Measurements from ENCODE around the gene DBX2. TPM values are rescaled to one million over a fixed set of nuclear protein-coding genes. Genes with fewer than 3 reads are reported as not detected.
"Not testable (repeated sequence)": the region's sequence is repeated elsewhere in the genome, so short reads cannot be mapped to it uniquely, and the experiment has no call there.

DBX2 gene
- total and polyA plus RNA-seq, 2 experiments from 2014 or later, result 0.07 to 0.18 TPM

- TF ChIP-seq, protein P1, sequence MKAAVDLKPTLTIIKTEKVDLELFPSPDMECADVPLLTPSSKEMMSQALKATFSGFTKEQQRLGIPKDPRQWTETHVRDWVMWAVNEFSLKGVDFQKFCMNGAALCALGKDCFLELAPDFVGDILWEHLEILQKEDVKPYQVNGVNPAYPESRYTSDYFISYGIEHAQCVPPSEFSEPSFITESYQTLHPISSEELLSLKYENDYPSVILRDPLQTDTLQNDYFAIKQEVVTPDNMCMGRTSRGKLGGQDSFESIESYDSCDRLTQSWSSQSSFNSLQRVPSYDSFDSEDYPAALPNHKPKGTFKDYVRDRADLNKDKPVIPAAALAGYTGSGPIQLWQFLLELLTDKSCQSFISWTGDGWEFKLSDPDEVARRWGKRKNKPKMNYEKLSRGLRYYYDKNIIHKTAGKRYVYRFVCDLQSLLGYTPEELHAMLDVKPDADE (IDR thresholded peaks at IDR 0.05), result no peak
- TF ChIP-seq POLR2AphosphoS5 (IDR thresholded peaks at IDR 0.05; ENCODE audit: low read depth), result no peak
Measured at GRCh38 chr12:44993161-44993560, 57.7 kb downstream of the DBX2 start (continued).

GRCh38 chr12:44984863-44985262, 66.0 kb downstream of the DBX2 start:
- H3K36me3 Mint-ChIP-seq (ENCODE audit: low read depth); H3K27me3 Mint-ChIP-seq (ENCODE audit: insufficient read depth, low read depth, poor library complexity); H2AFZ ChIP-seq; H3K9me3 Mint-ChIP-seq; H3K27ac Mint-ChIP-seq; H3K36me3 ChIP-seq (ENCODE audit: insufficient read depth); H3K27me3 ChIP-seq (ENCODE audit: insufficient read depth); H3K4me3 Mint-ChIP-seq; ATAC-seq; H3K4me2 ChIP-seq; H3F3A ChIP-seq (replicated peaks; ENCODE audit: low read depth); H3K4me3 ChIP-seq; H3K4me1 Mint-ChIP-seq; H4K20me1 ChIP-seq (replicated peaks; ENCODE audit: insufficient read depth); DNase-seq (ENCODE audit: low spot score); H3K9me2 ChIP-seq (ENCODE audit: insufficient read depth); H3K27ac ChIP-seq (ENCODE audit: low read depth); H3K79me2 ChIP-seq (replicated peaks; ENCODE audit: insufficient read depth); H3K4me1 ChIP-seq (ENCODE audit: insufficient read depth): not testable (repeated sequence)

- Histone ChIP-seq H3K27ac (ENCODE audit: low read depth) (no peak overlapping the region), H3F3A (replicated peaks; ENCODE audit: low read depth) (no peaks in the 10 kb centered on the region), H3K4me1 (ENCODE audit: insufficient read depth) (no peaks in the 10 kb centered on the region), H3K27me3 (ENCODE audit: insufficient read depth) (no peaks in the 10 kb centered on the region), H3K36me3 (ENCODE audit: insufficient read depth) (no peaks in the 10 kb centered on the region), H3K79me2 (replicated peaks; ENCODE audit: insufficient read depth) (no peaks in the 10 kb centered on the region), H2AFZ (no peak overlapping the region), H4K20me1 (replicated peaks; ENCODE audit: insufficient read depth) (no peaks in the 10 kb centered on the region), H3K4me2 (no peak overlapping the region), H3K9me2 (ENCODE audit: insufficient read depth) (no peaks in the 10 kb centered on the region), H3K4me3 (no peak overlapping the region)
- ATAC-seq, result no peak
- DNase-seq (ENCODE audit: low spot score), result no peak
- no peaks in the 10 kb centered on the region for H3K36me3 Mint-ChIP-seq (ENCODE audit: low read depth)
- H3K27me3 Mint-ChIP-seq (ENCODE audit: insufficient read depth, low read depth, poor library complexity), result no peaks in the 10 kb centered on the region
- H3K4me1 Mint-ChIP-seq, result no peaks in the 10 kb centered on the region
- H3K9me3 Mint-ChIP-seq, result no peaks in the 10 kb centered on the region
- no peak overlapping the region for H3K4me3 Mint-ChIP-seq
- no peak overlapping the region for H3K27ac Mint-ChIP-seq
- TF ChIP-seq, protein P1 (IDR thresholded peaks at IDR 0.05), result no peak
- TF ChIP-seq, protein P2, sequence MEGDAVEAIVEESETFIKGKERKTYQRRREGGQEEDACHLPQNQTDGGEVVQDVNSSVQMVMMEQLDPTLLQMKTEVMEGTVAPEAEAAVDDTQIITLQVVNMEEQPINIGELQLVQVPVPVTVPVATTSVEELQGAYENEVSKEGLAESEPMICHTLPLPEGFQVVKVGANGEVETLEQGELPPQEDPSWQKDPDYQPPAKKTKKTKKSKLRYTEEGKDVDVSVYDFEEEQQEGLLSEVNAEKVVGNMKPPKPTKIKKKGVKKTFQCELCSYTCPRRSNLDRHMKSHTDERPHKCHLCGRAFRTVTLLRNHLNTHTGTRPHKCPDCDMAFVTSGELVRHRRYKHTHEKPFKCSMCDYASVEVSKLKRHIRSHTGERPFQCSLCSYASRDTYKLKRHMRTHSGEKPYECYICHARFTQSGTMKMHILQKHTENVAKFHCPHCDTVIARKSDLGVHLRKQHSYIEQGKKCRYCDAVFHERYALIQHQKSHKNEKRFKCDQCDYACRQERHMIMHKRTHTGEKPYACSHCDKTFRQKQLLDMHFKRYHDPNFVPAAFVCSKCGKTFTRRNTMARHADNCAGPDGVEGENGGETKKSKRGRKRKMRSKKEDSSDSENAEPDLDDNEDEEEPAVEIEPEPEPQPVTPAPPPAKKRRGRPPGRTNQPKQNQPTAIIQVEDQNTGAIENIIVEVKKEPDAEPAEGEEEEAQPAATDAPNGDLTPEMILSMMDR (conservative IDR thresholded peaks at IDR 0.05; ENCODE audit: low read depth in 2 of 2), result no peak
- no peak for TF ChIP-seq REST (IDR thresholded peaks at IDR 0.05; ENCODE audit: unreplicated experiment)
- no peak for TF ChIP-seq ZNF331 (CRISPR knock-in tag; IDR thresholded peaks at IDR 0.05; ENCODE audit: low read depth)
- TF ChIP-seq ZNF114 (CRISPR knock-in tag; IDR thresholded peaks at IDR 0.05), result no peak
- no peak for TF ChIP-seq NANOG (IDR thresholded peaks at IDR 0.05; ENCODE audit: borderline replicate concordance)
- no peak for TF ChIP-seq EZH2phosphoT487 (IDR thresholded peaks at IDR 0.05; ENCODE audit: unreplicated experiment)
- no peak for TF ChIP-seq POLR2AphosphoS5 (IDR thresholded peaks at IDR 0.05; ENCODE audit: low read depth)
- no peak for TF ChIP-seq EZH2 (IDR thresholded peaks at IDR 0.05; ENCODE audit: low read depth, unreplicated experiment)
- no peak for TF ChIP-seq CREB1 (CRISPR knock-in tag; IDR thresholded peaks at IDR 0.05; ENCODE audit: low read depth)
- no peak for TF ChIP-seq JUNB (IDR thresholded peaks at IDR 0.05; ENCODE audit: unreplicated experiment)
- no peak for TF ChIP-seq STAT1 (IDR thresholded peaks at IDR 0.05; ENCODE audit: unreplicated experiment)
Measured at GRCh38 chr12:44979918-44980317, 71.0 kb downstream of the DBX2 start.
